Hematopoietic multipotent progenitor cell treated with erythropoietin and hydrocortisone succinate and interleukin-3 and kit ligand, for 4 days (in vitro differentiated cells): ENCODE measurements around the gene MRPL11.
"Not testable (repeated sequence)": the region's sequence is repeated elsewhere in the genome, so short reads cannot be mapped to it uniquely, and the experiment has no call there.

Experiments
- DNase-seq: peaks from one replicate; pipeline ENCODE4 v3.0.0-alpha.2; 2015

The MRPL11 gene

GRCh38 chr11:66466225-66467033 is 27.8 kb upstream of the MRPL11 start, which contains the start of gene PELI3:
Gene PELI3 (plus strand): TSS chr11:66466905. CDS start chr11:66468129, 1,224 bp downstream.
- peak; percentile 95 for DNase-seq

DNA sequence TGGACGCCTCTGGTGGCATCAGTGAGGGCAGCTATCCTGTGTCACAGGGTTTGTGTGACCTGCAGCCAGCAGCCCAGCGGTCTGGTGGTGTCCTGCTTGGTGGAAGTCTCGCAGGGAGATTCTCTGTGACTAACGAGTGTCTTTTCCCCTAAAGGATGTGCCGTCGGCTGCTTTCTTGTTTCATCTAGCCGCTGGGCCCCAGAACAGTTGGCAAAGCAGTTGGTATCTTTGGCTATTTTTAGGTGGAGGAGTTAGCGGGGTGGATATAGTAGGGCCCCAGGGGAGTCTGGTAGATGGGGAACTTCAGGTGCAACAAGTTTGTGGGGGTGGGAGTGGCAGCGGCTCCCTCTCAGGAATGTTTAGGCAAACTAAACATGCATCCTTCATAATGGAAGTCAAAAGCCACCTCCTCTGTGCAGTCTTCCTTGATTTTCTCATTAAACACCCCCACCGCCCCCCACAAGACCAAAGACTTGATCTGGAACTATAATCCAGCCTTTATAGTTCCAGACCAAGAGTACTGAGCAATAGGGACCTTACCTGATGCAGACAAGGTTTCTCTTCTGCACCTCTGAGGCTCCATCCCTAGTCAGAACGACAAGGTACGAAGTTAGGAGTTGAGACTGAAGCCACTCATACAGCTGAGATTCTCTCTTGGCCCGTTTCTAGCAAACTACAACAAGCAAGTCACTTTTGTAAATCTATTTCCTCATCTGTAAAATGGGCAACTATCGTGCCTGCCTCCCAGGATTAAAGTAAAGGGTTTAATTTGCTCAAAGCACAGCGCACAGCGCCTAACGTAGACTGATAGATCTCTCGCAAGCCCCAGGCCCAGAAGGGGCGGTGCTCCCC is 27.0 kb upstream of the MRPL11 start:
- DNase-seq: no peak

- DNase-seq: no peak
Measured at GRCh38 chr11:66464916-66465315, 26.3 kb upstream of the MRPL11 start.

GRCh38 chr11:66464116-66464515 is 25.5 kb upstream of the MRPL11 start:
- DNase-seq: not testable (repeated sequence)

DNA sequence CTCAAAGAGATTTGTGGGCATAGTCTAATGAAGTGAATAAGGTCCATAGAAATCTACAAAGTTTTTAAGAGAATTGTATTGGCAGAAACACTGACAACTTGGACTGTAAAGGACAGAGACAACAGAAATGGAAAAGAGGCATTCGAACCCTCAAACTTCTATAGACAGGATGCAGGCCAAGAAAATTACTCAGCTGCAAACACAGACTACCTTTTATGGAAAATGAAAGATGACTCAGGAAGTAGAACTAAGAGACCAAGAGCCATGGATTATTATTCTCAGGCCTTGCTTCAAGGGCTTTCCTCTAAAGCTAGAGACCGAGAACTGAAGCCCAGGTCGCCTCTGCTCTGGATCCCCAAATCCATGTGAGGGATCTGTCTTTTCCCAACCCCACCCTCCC is 24.3 kb upstream of the MRPL11 start:
- DNase-seq: no peak

GRCh38 chr11:66462010-66462409 is 23.4 kb upstream of the MRPL11 start:
- DNase-seq: no peak

- DNase-seq: no peak
Measured at GRCh38 chr11:66459138-66459778, 20.6 kb upstream of the MRPL11 start.

GRCh38 chr11:66457826-66458225 is 19.2 kb upstream of the MRPL11 start:
- peak; percentile 48 for DNase-seq

- no peak for DNase-seq
Measured at GRCh38 chr11:66454828-66455227, 16.2 kb upstream of the MRPL11 start.

- no peak for DNase-seq
Measured at GRCh38 chr11:66454247-66454646, 15.6 kb upstream of the MRPL11 start.

GRCh38 chr11:66451663-66452062 is 13.0 kb upstream of the MRPL11 start:
- DNase-seq: no peak

DNA sequence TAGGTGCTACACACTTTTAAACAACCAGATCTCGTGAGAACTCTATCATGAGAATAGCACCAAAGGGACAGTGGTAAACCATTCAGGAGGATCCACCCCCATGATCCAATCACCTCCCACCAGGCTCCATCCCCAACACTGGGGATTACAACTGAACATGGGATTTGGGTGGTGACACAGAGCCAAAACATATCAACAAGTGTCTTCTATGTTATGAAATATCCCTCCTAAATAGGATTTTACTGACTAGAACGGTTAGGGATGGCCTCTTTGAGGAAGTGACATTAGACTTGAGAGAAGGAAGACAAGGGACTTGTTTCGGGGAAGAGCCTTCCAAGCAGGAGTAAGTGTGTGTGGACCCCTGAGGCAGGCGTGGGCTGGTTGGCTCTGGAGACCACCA is 11.9 kb upstream of the MRPL11 start:
- no peak for DNase-seq

GRCh38 chr11:66448523-66448922 is 9.9 kb upstream of the MRPL11 start:
- DNase-seq: no peak

DNA sequence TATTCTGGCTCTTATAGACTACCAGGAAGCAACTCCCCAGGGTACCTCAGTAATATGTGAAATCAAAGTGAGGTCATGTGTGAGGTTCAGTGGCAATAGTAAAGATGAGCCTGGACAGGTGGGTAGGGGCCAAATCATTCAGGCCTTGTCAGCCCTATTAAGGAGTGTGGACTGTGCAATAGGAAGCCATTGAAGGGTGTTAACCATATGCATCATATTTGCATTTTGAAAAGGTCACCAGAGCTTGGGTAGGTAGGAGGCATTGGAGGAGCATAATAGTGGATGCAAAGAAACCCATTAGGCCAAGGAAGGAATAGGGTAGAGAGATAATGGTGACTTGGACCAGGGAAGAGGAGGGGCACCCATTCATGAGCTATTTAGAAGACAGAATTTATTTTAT is 8.4 kb upstream of the MRPL11 start:
- no peak for DNase-seq

DNA sequence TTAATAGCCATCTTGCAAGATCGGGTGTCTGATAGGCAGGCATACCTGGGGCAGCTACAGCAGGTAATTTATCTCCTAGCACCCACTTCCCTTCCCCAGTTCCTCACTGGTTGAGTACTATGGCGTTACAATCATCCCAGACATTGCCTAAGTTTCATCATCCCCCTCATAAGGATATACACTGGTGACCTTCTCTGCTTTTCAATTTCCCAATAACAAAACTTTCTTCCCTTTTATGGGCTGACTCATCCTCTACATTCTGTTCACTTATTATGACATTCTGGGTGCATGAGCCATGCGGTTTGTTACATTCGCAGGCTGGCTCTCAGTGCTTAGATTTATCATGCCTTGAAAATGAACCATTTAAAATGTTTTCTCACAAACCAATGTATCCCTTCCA is 5.0 kb upstream of the MRPL11 start:
- peak; percentile 48 for DNase-seq

- DNase-seq: not testable (repeated sequence)
Measured at GRCh38 chr11:66440940-66441282, 2.3 kb upstream of the MRPL11 start.

GRCh38 chr11:66440101-66440939 is 1.7 kb upstream of the MRPL11 start:
- not testable (repeated sequence) for DNase-seq

- no peak for DNase-seq
Measured at GRCh38 chr11:66437979-66438503, 607 bp downstream of the MRPL11 start.

DNA sequence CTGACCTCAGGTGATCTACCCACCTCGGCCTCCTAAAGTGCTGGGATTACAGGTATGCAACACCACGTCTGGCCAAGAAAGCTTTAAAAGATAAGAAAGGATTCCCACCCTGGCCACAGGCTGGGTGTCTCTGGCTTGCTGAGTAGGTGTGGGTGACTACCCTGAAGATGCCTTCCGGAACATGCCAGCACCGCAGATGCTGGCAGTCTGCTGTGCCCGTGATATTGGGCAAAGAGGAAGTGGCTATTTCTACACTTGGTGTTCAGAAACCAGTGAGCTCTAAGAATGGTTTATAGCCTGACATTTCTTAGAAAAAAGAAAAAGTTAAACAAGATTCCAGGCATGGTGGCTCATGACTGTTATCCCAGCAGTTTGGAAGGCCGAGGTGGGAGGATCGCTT is 6.1 kb downstream of the MRPL11 start:
- peak; percentile 73 for DNase-seq

GRCh38 chr11:66431871-66432329 is 6.7 kb downstream of the MRPL11 start:
- DNase-seq: not testable (repeated sequence)

DNA sequence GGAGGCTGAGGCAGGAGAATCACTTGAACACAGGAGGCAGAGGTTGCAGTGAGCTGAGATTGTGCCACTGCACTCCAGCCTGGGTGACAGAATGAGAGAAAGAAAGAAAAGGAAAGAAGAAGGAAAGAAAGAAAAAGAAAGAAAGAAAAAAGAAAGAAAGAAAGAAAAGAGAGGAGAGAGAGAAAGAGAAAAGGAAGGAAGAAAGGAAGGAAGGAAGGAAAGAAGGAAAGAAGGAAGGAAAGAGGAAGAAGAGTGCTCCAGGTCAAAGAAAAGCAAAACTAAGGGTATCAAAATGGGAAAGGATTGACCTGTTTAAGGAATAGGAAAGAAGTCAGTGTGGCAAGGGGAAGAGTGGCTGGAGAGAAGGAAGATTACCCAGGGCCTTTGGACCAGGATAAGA is 7.4 kb downstream of the MRPL11 start:
- DNase-seq: not testable (repeated sequence)

DNA sequence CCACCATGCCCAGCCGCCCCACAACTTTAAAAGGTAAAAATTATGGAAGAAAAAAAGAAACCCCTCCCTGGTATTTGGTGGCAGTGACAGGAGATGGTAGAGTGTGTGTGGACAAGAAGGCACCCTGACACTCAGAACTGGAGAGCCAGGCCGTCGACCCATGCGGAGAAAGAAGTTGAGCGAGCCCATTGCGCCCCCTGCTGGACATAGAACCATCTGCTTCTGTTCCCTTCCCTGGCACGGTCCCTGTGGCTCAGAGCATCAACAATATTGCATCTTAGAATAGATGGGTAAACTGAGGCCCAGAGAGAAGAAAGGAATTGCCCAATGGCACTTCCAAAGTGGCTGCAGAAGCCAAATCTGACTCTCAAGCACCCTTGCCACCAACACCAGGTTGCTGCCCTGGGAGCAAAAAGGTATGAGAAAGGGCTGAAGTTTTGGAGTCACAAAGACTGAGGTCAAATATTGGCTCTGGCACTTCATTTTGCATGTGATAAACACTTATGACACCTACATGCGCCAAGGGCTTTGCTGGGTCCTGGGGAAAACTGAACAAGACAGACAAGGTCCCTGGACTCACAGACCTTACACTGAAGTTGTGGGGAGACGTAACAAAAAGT is 8.6 kb downstream of the MRPL11 start:
- peak; percentile 89 for DNase-seq
